Calu3 (cell line): Measurements from ENCODE around the gene WBP4. TPM values are rescaled to one million over a fixed set of nuclear protein-coding genes. Genes with fewer than 3 reads are reported as not detected.

Source experiments
- BruUV-seq: library from RNA; stranded (reverse); fragments of 400-500 nt; replicated peaks from 2 replicates; lab custom pipeline; 2021; lab: Mats Ljungman, UMichigan
- CTCF ChIA-PET: fragments of 300-600 bp; sonication (Branson Sonifier 250); formaldehyde crosslinking; loops from one replicate; lab custom pipeline; 2022; ENCODE audit warnings: antibody characterized with exemption; lab: Charles Lee
- DNase-seq: peaks from one replicate; pipeline ENCODE4 v3.0.0; 2022
- H3K27ac Mint-ChIP-seq: one replicate; pipeline ENCODE4 v1.8.0; 2022; ENCODE audit warnings: mixed read lengths; ENCODE audit not compliant: unreplicated experiment
- H3K27me3 Mint-ChIP-seq: one replicate; pipeline ENCODE4 v1.8.0; 2022; ENCODE audit warnings: mixed read lengths; ENCODE audit not compliant: unreplicated experiment
- H3K36me3 Mint-ChIP-seq: one replicate; pipeline ENCODE4 v1.8.0; 2022; ENCODE audit warnings: mild to moderate bottlenecking, moderate library complexity, mixed read lengths; ENCODE audit not compliant: insufficient read depth, unreplicated experiment
- H3K4me1 Mint-ChIP-seq: one replicate; pipeline ENCODE4 v1.8.0; 2022; ENCODE audit warnings: mild to moderate bottlenecking, low read depth, mixed read lengths; ENCODE audit not compliant: unreplicated experiment
- H3K4me3 Mint-ChIP-seq: one replicate; pipeline ENCODE4 v1.8.0; 2022; ENCODE audit warnings: mild to moderate bottlenecking, low read depth, moderate library complexity, mixed read lengths; ENCODE audit not compliant: unreplicated experiment
- H3K9me3 Mint-ChIP-seq: one replicate; pipeline ENCODE4 v1.8.0; 2022; ENCODE audit warnings: low read depth, mixed read lengths; ENCODE audit not compliant: unreplicated experiment
- CTCF ChIP-seq: fragments of 200-600 bp; IDR thresholded peaks from one replicate; pipeline ENCODE4 v1.8.0; 2022; ENCODE audit warnings: antibody characterized with exemption; ENCODE audit not compliant: unreplicated experiment
- intact Hi-C: fragments of 100-400 bp; cut with micrococcal nuclease; formaldehyde crosslinking; loops from one replicate; pipeline ENCODE4 v1.10.0; 2022; ENCODE audit not compliant: unreplicated experiment
- total RNA-seq: library from RNA; stranded (reverse); gene quantifications from 2 replicates; pipeline ENCODE4 v1.2.3, GENCODE V29; 2022

Gene WBP4
- total RNA-seq, 1 experiment from 2014 or later = 7.2 TPM

DNA sequence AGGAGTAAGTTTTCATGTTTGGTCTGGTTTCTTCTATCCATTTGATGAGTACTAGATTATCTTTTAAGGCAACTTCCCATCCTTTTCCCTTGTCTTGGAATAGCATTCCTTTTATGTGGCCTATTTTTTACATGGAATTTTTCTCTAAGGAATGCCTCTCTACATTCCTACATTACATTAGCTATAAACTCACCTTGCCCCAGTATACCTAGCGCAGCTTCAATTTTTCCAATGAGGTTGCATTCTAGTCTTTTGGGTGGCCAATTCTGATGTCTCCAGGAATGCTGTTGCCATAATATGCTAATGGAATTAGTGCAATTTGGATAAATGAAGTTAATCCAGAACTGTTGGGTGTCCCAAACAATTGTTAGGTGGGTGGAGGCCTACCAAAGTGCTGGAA lies 37.5 kb downstream of the WBP4 start:
- H3K27ac Mint-ChIP-seq = no peak overlapping the region
- no peak for DNase-seq
- no peaks in the 10 kb centered on the region for H3K27me3 Mint-ChIP-seq
- H3K4me3 Mint-ChIP-seq = no peak overlapping the region
- no peaks in the 10 kb centered on the region for H3K36me3 Mint-ChIP-seq
- BruUV-seq = no TSS peak
- no peak for TF ChIP-seq CTCF
- no peaks in the 10 kb centered on the region for H3K9me3 Mint-ChIP-seq
- H3K4me1 Mint-ChIP-seq = no peaks in the 10 kb centered on the region
- CTCF ChIA-PET = no interaction called here
- intact Hi-C loops = no loop called here

GRCh38 chr13:41099986-41100385 lies 38.7 kb downstream of the WBP4 start:
- H3K36me3 Mint-ChIP-seq = no peaks in the 10 kb centered on the region
- H3K9me3 Mint-ChIP-seq = no peaks in the 10 kb centered on the region
- intact Hi-C loops = no loop called here
- H3K4me1 Mint-ChIP-seq = no peaks in the 10 kb centered on the region
- no peak overlapping the region for H3K4me3 Mint-ChIP-seq
- no peak overlapping the region for H3K27ac Mint-ChIP-seq
- TF ChIP-seq CTCF = no peak
- DNase-seq = no peak
- no TSS peak for BruUV-seq
- CTCF ChIA-PET = no interaction called here
- H3K27me3 Mint-ChIP-seq = no peaks in the 10 kb centered on the region

- no peak overlapping the region for H3K27ac Mint-ChIP-seq
- CTCF ChIA-PET = no interaction called here
- no peak for DNase-seq
- H3K9me3 Mint-ChIP-seq = no peaks in the 10 kb centered on the region
- BruUV-seq = no TSS peak
- TF ChIP-seq CTCF = no peak
- H3K27me3 Mint-ChIP-seq = no peaks in the 10 kb centered on the region
- H3K4me3 Mint-ChIP-seq = no peak overlapping the region
- no peaks in the 10 kb centered on the region for H3K4me1 Mint-ChIP-seq
- intact Hi-C loops = no loop called here
- H3K36me3 Mint-ChIP-seq = no peaks in the 10 kb centered on the region
Observed at GRCh38 chr13:41107104-41107571, 45.8 kb downstream of the WBP4 start.

DNA sequence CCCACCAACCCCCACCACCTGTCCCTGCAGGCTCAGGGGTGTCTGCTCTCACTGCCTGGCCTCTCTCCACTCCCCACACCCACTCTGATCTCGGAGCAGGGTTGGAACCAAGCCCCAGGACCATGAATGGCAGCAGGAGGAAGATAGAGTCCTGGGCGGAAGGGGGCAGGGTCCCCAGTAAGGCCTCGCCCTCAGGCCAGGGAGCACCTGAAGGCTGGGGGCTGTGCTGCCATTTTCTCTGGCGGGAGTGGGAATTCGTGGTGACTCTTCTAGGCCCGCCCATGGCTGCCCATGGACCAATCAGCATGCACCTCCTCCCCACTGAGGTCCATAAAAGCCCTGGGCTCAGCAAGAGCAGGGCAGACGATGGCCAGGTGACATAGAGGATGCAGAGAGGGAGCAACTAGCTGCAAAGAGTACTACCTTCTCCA lies 46.3 kb downstream of the WBP4 start:
- BruUV-seq = no TSS peak
- H3K4me1 Mint-ChIP-seq = no peaks in the 10 kb centered on the region
- no peak overlapping the region for H3K4me3 Mint-ChIP-seq
- intact Hi-C loops = no loop called here
- CTCF ChIA-PET = no interaction called here
- no peaks in the 10 kb centered on the region for H3K36me3 Mint-ChIP-seq
- no peak for TF ChIP-seq CTCF
- no peaks in the 10 kb centered on the region for H3K9me3 Mint-ChIP-seq
- H3K27ac Mint-ChIP-seq = no peak overlapping the region
- no peak for DNase-seq
- no peaks in the 10 kb centered on the region for H3K27me3 Mint-ChIP-seq
